Astrocyte of the spinal cord (primary cell): ENCODE measurements around the gene AFAP1L1.

Experiments
- DNase-seq: peaks from one replicate; pipeline ENCODE4 v3.0.0; 2011; ENCODE audit warnings: low read depth, low spot score
- H3K4me3 ChIP-seq: 2 replicates; pipeline ENCODE4 v1.5.1; 2011; ENCODE audit warnings: low read depth, mild to moderate bottlenecking, low read length, moderate library complexity
- CTCF ChIP-seq: IDR thresholded peaks from 2 replicates; pipeline ENCODE4 v1.5.1; 2012; ENCODE audit warnings: low read depth, mild to moderate bottlenecking, low read length, inconsistent platforms
- in situ Hi-C: cut with HindIII; loops from 2 replicates; pipeline ENCODE4 v1.10.0; 2017; ENCODE audit warnings: low sequenced_read_pairs

Gene AFAP1L1

DNA sequence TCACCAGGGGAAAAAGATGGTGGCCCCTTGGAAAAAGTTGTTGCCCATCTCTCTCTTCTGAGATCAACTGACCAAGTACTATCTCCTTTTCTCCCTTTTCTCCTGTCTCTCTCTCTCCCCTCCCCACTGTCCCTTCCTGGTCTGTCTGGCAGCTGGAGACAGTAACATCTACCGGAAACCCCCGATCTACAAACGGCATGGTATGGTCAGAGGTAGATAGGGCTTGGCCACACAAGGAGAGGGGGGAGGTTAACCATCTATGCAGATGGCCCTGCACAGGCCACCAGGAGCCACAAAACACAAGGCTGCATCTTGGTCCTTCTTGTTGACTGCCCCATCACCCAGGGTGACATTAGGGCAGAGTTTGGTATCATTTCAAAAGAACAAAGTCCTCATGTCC is 29.3 kb upstream of the AFAP1L1 start:
- no peak for TF ChIP-seq CTCF
- DNase-seq: no peak
- H3K4me3 ChIP-seq: no peak overlapping the region
- in situ Hi-C loops: no loop called here

DNA sequence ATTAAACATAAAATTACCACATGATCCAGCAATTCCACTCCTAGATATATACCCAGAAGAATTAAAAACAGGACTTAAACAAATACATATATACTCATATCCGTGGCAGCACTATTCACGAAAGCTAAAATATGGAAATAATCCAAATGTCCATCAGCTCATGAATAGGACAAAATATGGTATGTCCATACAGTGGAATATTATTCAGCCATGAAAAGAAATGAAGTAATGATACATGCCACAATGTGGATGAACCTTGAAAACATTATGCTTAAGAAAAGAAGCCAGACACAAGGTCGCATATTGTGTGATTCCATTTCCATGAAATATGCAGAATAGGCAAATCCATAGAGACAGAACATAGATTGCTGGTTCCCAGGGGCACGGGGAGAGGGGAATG is 24.8 kb upstream of the AFAP1L1 start:
- H3K4me3 ChIP-seq: no peak overlapping the region
- no peak for TF ChIP-seq CTCF
- in situ Hi-C loops: no loop called here
- no peak for DNase-seq

DNA sequence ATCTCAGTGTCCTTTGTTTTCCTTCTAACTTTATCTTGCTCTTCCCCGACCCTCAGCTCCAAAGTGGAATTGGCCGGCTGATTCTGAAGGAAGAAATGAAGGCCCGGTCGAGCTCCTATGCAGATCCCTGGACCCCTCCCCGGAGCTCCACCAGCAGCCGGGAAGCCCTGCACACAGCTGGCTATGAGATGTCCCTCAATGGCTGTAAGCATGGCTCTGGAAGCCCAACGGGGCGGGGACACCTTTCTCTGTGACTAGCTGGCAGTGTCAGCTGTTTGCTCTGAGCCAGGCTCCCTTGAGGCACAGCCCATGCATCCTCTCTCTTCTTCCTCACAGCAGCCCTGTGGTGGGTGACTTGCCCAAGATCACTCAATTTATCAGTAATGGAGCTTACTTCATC is 23.9 kb upstream of the AFAP1L1 start:
- H3K4me3 ChIP-seq: no peak overlapping the region
- in situ Hi-C loops: no loop called here
- no peak for TF ChIP-seq CTCF
- no peak for DNase-seq

GRCh38 chr5:149251546-149251945 is 20.1 kb upstream of the AFAP1L1 start:
- DNase-seq: no peak

GRCh38 chr5:149254506-149254905 is 17.2 kb upstream of the AFAP1L1 start:
- in situ Hi-C loops: no loop called here

More at GRCh38 chr5:149251546-149251945, 20.1 kb upstream of the AFAP1L1 start:
- no peak for TF ChIP-seq CTCF
- in situ Hi-C loops: no loop called here
- no peak overlapping the region for H3K4me3 ChIP-seq

DNA sequence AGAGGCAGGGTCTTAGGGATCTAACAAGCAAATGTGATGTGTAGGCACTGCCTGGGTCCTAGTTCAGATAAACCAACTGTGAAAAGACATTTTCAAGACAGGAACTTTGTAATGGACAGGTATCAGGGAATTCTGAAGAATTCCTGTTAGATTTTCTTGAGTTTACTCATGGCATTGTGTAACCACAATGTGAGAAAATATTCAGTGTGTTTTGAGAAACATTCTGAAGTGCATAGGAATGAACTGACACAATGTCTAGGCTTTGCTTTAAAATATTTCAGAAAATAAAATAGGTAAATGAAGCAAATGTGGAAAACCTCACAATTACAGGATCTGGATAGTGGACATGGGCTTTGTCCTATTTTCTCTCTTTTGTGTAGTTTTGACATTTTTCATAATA is 15.2 kb upstream of the AFAP1L1 start:
- no peak for DNase-seq
- H3K4me3 ChIP-seq: no peak overlapping the region
- TF ChIP-seq CTCF: no peak
- in situ Hi-C loops: no loop called here

More at GRCh38 chr5:149254506-149254905, 17.2 kb upstream of the AFAP1L1 start:
- no peak overlapping the region for H3K4me3 ChIP-seq
- no peak for TF ChIP-seq CTCF
- DNase-seq: peak; percentile 30

DNA sequence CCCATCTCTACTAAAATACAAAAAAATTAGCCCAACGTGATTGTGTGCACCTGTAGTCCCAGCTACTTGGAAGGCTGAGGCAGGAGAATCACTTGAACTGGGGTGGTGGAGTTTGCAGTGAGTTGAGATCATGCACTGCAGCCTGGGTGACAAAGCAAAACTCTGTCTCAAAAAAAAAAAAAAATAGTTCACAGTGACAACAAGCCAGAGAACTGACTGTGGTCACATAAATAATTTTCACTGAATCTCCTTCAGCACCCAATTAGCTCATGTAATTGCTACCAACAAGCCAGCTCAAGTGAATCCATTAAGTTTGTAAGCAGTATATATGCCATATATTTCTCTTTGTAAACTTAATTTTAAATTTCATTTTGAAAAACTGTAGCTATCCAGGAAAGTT is 14.5 kb upstream of the AFAP1L1 start:
- DNase-seq: no peak
- in situ Hi-C loops: no loop called here
- H3K4me3 ChIP-seq: no peak overlapping the region
- no peak for TF ChIP-seq CTCF
